ENCODE measurements around the gene CLEC12A. TPM values are rescaled to one million over a fixed set of nuclear protein-coding genes. Genes with fewer than 3 reads are reported as not detected.
A peak's percentile ranks its signal among the peaks of the same experiment; 100 is the strongest.

Gene CLEC12A
- total and polyA plus RNA-seq, 8 donors = 0.19 to 3.4 (median 0.77) TPM; not detected in 1

DNA sequence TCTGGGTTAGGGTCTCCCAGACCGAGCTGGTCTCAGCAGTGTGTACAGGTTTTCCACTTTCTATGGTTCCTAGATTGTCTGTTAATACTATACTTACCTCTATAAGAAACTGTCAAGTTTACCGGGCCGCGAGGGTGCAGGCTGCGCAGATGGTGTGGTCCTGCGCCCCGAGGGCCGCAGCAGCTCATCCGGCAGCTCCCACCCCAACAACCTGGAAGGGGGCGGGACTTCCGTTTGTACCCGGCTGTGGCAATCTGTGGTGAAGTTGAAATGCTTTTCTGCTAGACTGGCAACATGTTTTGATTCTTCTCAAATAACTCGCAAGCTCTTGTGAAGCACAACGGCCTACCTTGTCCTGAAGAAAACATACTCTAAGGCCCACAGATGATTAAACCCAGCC, 59.2 kb downstream of the CLEC12A start, which contains the start of gene CLEC9A:
Gene CLEC9A, plus strand, starts transcription at position 237 of the 400 bp plus-strand sequence. CDS start 22,006 bp downstream, outside the sequence.
- intact Hi-C loops (cut with DNase I) = no loop called here
- WGBS, 2 donors = 85 to 93% methylated on average over 14 of the region's 14 CpGs
- no peak for FAIRE-seq

DNA sequence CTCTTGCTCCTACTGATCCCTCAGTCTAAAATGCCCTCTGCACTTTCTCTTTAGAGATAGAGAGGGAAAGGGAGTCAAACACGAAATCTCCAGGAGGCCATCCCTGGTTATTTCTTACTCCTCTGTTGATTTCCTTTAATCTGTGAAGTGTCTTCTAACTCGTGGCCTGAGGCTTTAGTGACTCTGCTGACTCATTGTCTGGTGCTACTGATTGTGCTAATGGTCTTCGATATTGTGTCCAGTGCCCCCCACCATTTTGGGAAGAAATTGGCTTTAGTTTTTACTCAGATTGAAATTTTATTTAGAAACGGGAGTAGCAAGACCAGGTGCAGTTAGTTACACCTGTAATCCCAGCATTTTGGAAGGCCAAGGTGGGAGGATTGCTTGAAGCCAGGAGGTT, 60.1 kb downstream of the CLEC12A start:
- TF ChIP-seq, protein P1, sequence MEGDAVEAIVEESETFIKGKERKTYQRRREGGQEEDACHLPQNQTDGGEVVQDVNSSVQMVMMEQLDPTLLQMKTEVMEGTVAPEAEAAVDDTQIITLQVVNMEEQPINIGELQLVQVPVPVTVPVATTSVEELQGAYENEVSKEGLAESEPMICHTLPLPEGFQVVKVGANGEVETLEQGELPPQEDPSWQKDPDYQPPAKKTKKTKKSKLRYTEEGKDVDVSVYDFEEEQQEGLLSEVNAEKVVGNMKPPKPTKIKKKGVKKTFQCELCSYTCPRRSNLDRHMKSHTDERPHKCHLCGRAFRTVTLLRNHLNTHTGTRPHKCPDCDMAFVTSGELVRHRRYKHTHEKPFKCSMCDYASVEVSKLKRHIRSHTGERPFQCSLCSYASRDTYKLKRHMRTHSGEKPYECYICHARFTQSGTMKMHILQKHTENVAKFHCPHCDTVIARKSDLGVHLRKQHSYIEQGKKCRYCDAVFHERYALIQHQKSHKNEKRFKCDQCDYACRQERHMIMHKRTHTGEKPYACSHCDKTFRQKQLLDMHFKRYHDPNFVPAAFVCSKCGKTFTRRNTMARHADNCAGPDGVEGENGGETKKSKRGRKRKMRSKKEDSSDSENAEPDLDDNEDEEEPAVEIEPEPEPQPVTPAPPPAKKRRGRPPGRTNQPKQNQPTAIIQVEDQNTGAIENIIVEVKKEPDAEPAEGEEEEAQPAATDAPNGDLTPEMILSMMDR (IDR thresholded peaks at IDR 0.05) = no peak
- intact Hi-C loops (cut with DNase I) = no loop called here
- no peak overlapping the region for H3K27ac ChIP-seq

More for the DNA sequence above, 59.2 kb downstream of the CLEC12A start, which contains the start of gene CLEC9A:
- ATAC-seq (no peak), DNase-seq (no peak)
- H3K4me1 ChIP-seq = no peaks in the 10 kb centered on the region
- H3K27ac ChIP-seq = no peak within 1 kb of the TSS
- no peak within 1 kb of the TSS for H3K4me3 ChIP-seq
- H3K9me3 ChIP-seq = no peaks in the 10 kb centered on the region
- TF ChIP-seq, protein P1 (IDR thresholded peaks at IDR 0.05) = no peak
- no peaks in the 10 kb centered on the region for H3K27me3 ChIP-seq
- no peaks in the 10 kb centered on the region for H3K36me3 ChIP-seq

DNA sequence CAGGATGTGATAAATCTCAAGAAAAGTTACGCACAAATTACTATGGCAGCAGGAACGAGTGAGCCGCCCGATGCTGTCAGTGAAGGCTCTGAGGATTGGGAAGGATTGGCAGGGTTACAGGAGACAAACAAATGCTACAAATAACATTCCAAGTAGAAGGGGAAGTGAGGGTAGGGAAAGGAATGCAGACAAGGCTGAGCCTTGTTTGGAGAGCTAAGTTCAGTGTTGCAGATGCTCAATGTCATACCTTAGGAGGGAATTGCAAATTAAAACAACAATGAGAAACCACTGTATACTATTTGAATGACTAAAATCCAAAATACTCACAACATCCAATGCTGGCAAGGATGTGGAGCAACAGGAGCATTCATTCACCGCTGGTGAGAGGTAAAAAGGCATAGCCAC, 60.6 kb downstream of the CLEC12A start:
- DNase-seq = no peak
- no peak overlapping the region for H3K4me3 ChIP-seq

More for the DNA sequence above, 60.1 kb downstream of the CLEC12A start:
- DNase-seq (no peak), ATAC-seq (no peak), FAIRE-seq (no peak)
- Histone ChIP-seq H3K4me1 (no peaks in the 10 kb centered on the region), H3K4me3 (no peak overlapping the region), H3K27me3 (no peaks in the 10 kb centered on the region), H3K36me3 (no peaks in the 10 kb centered on the region), H3K9me3 (no peaks in the 10 kb centered on the region)
- 45 to 58% methylated on average over 4 of the region's 4 CpGs for WGBS, 2 donors

DNA sequence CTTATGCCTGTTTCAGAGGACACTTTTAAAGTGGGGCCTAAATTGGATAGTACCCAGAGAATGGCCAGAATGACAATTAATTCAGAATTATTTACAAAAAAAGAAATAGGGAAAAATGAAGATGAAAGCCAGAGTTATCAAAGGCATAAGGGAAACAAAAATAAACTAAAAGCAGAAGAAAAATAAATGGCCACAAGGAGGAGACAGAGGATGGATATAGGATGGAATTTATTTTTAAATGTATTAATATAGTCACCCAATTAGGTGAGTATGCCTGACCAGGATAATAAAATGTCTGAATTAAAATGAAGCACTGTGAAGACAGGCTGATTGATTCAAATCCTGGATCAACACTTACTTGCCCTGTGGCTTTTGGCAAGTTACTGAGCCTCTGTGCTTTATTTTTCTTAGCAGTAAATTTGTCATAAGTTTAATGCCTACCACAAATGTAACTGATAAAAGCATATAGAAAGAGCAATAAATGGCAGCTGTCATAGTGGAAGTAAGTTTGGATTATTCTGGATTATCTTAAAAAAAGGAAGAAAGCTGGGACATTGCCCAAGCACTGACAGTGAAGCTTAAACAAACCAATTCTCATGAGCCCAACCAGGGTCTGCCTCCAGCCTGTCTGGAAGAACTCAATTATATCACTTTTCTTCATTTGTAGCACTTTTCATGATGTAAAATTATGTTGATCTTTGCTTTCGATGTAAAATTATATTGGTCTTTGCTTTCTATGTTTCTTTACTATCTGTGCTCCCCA, 62.8 kb downstream of the CLEC12A start:
- H3K4me3 ChIP-seq = no peak overlapping the region
- TF ChIP-seq, protein P1 (IDR thresholded peaks at IDR 0.05) = peak in 1 of 4 donors; percentile 16
- no peaks in the 10 kb centered on the region for H3K36me3 ChIP-seq
- FAIRE-seq = no peak
- no peak overlapping the region for H3K27ac ChIP-seq
- no peaks in the 10 kb centered on the region for H3K27me3 ChIP-seq
- no peak for DNase-seq
- intact Hi-C loops (cut with DNase I) = no loop called here
- H3K4me1 ChIP-seq = no peaks in the 10 kb centered on the region
- ATAC-seq = no peak
- no peaks in the 10 kb centered on the region for H3K9me3 ChIP-seq
- WGBS, 2 donors = 39 to 82% methylated on average over 1 of the region's 1 CpG

More for the DNA sequence above, 60.6 kb downstream of the CLEC12A start:
- H3K36me3 ChIP-seq = no peaks in the 10 kb centered on the region
- no peak overlapping the region for H3K27ac ChIP-seq
- FAIRE-seq (no peak), ATAC-seq (no peak)
- H3K9me3 ChIP-seq = no peaks in the 10 kb centered on the region
- TF ChIP-seq, protein P1 (IDR thresholded peaks at IDR 0.05) = no peak
- 66 to 77% methylated on average over 5 of the region's 5 CpGs for WGBS, 2 donors
- intact Hi-C loops (cut with DNase I) = no loop called here
- no peaks in the 10 kb centered on the region for H3K4me1 ChIP-seq
- H3K27me3 ChIP-seq = no peaks in the 10 kb centered on the region

Other genes starting within 250 kb of the CLEC12A start
- gene CLECL1, start 238.3 kb upstream of the CLEC12A start, total RNA-seq = under 1 TPM in 2 of 6 donors, not detected in 4; 0.31 to 0.43 TPM
- gene CLECL1, start 238.3 kb upstream of the CLEC12A start, polyA plus RNA-seq = not detected
- gene CD69, start 210.5 kb upstream of the CLEC12A start, total RNA-seq = 1 to 10 TPM in 2 of 6 donors, under 1 TPM in 4; 0.12 to 1.9 (median 0.76) TPM
- gene CD69, start 210.5 kb upstream of the CLEC12A start, polyA plus RNA-seq = under 1 TPM; 0.23 to 0.31 TPM
- under 1 TPM in 5 of 6 donors, not detected in 1; 0.28 to 0.76 (median 0.35) TPM for gene KLRF1, start 143.9 kb upstream of the CLEC12A start, total RNA-seq
- 1 to 10 TPM in 1 of 2 donors, under 1 TPM in 1; 0.84 to 2.1 TPM for gene KLRF1, start 143.9 kb upstream of the CLEC12A start, polyA plus RNA-seq
- 1 to 10 TPM in 5 of 6 donors, under 1 TPM in 1; 0.65 to 6.3 (median 1.3) TPM for gene CLEC2B, start 102.1 kb upstream of the CLEC12A start, total RNA-seq
- gene CLEC2B, start 102.1 kb upstream of the CLEC12A start, polyA plus RNA-seq = 1 to 10 TPM; 1.7 to 2.4 TPM
- not detected for gene KLRF2, start 89.9 kb upstream of the CLEC12A start, total RNA-seq
- not detected for gene KLRF2, start 89.9 kb upstream of the CLEC12A start, polyA plus RNA-seq
- not detected for gene CLEC2A, start 39.0 kb upstream of the CLEC12A start, total RNA-seq
- not detected for gene CLEC2A, start 39.0 kb upstream of the CLEC12A start, polyA plus RNA-seq
- gene CLEC1B, start 27.7 kb downstream of the CLEC12A start, total RNA-seq = not detected
- gene CLEC1B, start 27.7 kb downstream of the CLEC12A start, polyA plus RNA-seq = under 1 TPM in 1 of 2 donors, not detected in 1; 0.02 TPM
- gene CLEC12B, start 39.2 kb downstream of the CLEC12A start, total RNA-seq = under 1 TPM in 1 of 6 donors, not detected in 5; 0.09 TPM
- gene CLEC12B, start 39.2 kb downstream of the CLEC12A start, polyA plus RNA-seq = not detected
- under 1 TPM in 3 of 6 donors, not detected in 3; 0.09 to 0.22 (median 0.18) TPM for gene CLEC9A, start 59.3 kb downstream of the CLEC12A start, total RNA-seq
- gene CLEC9A, start 59.3 kb downstream of the CLEC12A start, polyA plus RNA-seq = not detected
- 1 to 10 TPM in 1 of 6 donors, under 1 TPM in 5; 0.24 to 1.8 (median 0.77) TPM for gene CLEC1A, start 127.6 kb downstream of the CLEC12A start, total RNA-seq
- 1 to 10 TPM in 1 of 2 donors, under 1 TPM in 1; 0.80 to 3.0 TPM for gene CLEC1A, start 127.6 kb downstream of the CLEC12A start, polyA plus RNA-seq
- 1 to 10 TPM in 4 of 6 donors, under 1 TPM in 2; 0.60 to 8.5 (median 2.2) TPM for gene CLEC7A, start 158.8 kb downstream of the CLEC12A start, total RNA-seq
- gene CLEC7A, start 158.8 kb downstream of the CLEC12A start, polyA plus RNA-seq = 1 to 10 TPM in 1 of 2 donors, under 1 TPM in 1; 0.92 to 1.0 TPM
- 10 to 100 TPM in 2 of 6 donors, 1 to 10 TPM in 1, under 1 TPM in 3; 0.65 to 34.3 (median 0.98) TPM for gene OLR1, start 200.7 kb downstream of the CLEC12A start, total RNA-seq
- under 1 TPM; 0.28 to 0.80 TPM for gene OLR1, start 200.7 kb downstream of the CLEC12A start, polyA plus RNA-seq
- gene TMEM52B, start 207.6 kb downstream of the CLEC12A start, total RNA-seq = 1 to 10 TPM in 1 of 6 donors, under 1 TPM in 1, not detected in 4; 0.28 to 2.2 TPM
- under 1 TPM in 1 of 2 donors, not detected in 1; 0.30 TPM for gene TMEM52B, start 207.6 kb downstream of the CLEC12A start, polyA plus RNA-seq
- gene GABARAPL1, start 241.5 kb downstream of the CLEC12A start, total RNA-seq = 100 to 1,000 TPM in 1 of 6 donors, 10 to 100 TPM in 5; 51.1 to 111 (median 58.8) TPM
- gene GABARAPL1, start 241.5 kb downstream of the CLEC12A start, polyA plus RNA-seq = 10 to 100 TPM; 53.1 to 92.7 TPM

Measured in pancreas (tissue), 10 donors.